Astrocyte (in vitro differentiated cells and primary cell): ENCODE measurements around the gene TSTD2. TPM values are rescaled to one million over a fixed set of nuclear protein-coding genes. Genes with fewer than 3 reads are reported as not detected.

Experiments used
- DNase-seq: peaks from one replicate; pipeline ENCODE4 v3.0.0-alpha.2; 2010; ENCODE audit warnings: low read depth
- FAIRE-seq: peaks from 2 replicates; lab custom pipeline; 2011; peaks lifted over from hg19 to GRCh38; lab: Jason Lieb, UNC
- H2AFZ ChIP-seq: 2 replicates; pipeline ENCODE4 v1.6.0; 2012; ENCODE audit warnings: low read depth, low read length, inconsistent platforms
- H3K27ac ChIP-seq: 2 replicates; pipeline ENCODE4 v1.5.1; 2011; ENCODE audit warnings: low read depth, low read length, inconsistent platforms
- H3K27me3 ChIP-seq: 2 replicates; pipeline ENCODE4 v1.6.0; 2011; ENCODE audit warnings: low read length, inconsistent platforms; ENCODE audit not compliant: insufficient read depth
- H3K36me3 ChIP-seq: 2 replicates; pipeline ENCODE4 v1.5.1; 2011; ENCODE audit warnings: low read length, inconsistent platforms; ENCODE audit not compliant: insufficient read depth
- H3K4me1 ChIP-seq: 2 replicates; pipeline ENCODE4 v1.5.1; 2011; ENCODE audit warnings: low read length, inconsistent platforms; ENCODE audit not compliant: insufficient read depth
- H3K4me2 ChIP-seq: 2 replicates; pipeline ENCODE4 v1.6.0; 2012; ENCODE audit warnings: low read length, inconsistent platforms
- H3K4me3 ChIP-seq: 2 replicates; pipeline ENCODE4 v1.5.1; 2011; ENCODE audit warnings: low read depth, mild to moderate bottlenecking, low read length, inconsistent platforms; ENCODE audit not compliant: insufficient read depth
- H3K79me2 ChIP-seq: 2 replicates; pipeline ENCODE4 v1.6.0; 2012; ENCODE audit warnings: mild to moderate bottlenecking, low read length, inconsistent platforms; ENCODE audit not compliant: insufficient read depth
- H3K9ac ChIP-seq: 2 replicates; pipeline ENCODE4 v1.6.0; 2012; ENCODE audit warnings: mild to moderate bottlenecking, low read length, inconsistent platforms
- H3K9me3 ChIP-seq: 2 replicates; pipeline ENCODE4 v1.5.1; 2012; ENCODE audit warnings: low read depth, mild to moderate bottlenecking, low read length, inconsistent platforms; ENCODE audit not compliant: insufficient read depth
- H4K20me1 ChIP-seq: 2 replicates; pipeline ENCODE4 v1.6.0; 2012; ENCODE audit warnings: low read length, inconsistent platforms; ENCODE audit not compliant: insufficient read depth
- H3K27ac Mint-ChIP-seq: one replicate; pipeline ENCODE4 v1.8.0; 2021; ENCODE audit warnings: mild to moderate bottlenecking, mixed read lengths; ENCODE audit not compliant: unreplicated experiment
- H3K27me3 Mint-ChIP-seq: one replicate; pipeline ENCODE4 v1.8.0; 2021; ENCODE audit warnings: low read depth, mixed read lengths; ENCODE audit not compliant: unreplicated experiment
- H3K36me3 Mint-ChIP-seq: one replicate; pipeline ENCODE4 v1.8.0; 2021; ENCODE audit warnings: low read depth, mixed read lengths; ENCODE audit not compliant: unreplicated experiment
- H3K4me1 Mint-ChIP-seq: one replicate; pipeline ENCODE4 v1.8.0; 2021; ENCODE audit warnings: low read depth, mixed read lengths; ENCODE audit not compliant: unreplicated experiment
- H3K4me3 Mint-ChIP-seq: one replicate; pipeline ENCODE4 v1.8.0; 2021; ENCODE audit warnings: mild to moderate bottlenecking, moderate library complexity, mixed read lengths; ENCODE audit not compliant: unreplicated experiment
- H3K9me3 Mint-ChIP-seq: one replicate; pipeline ENCODE4 v1.8.0; 2021; ENCODE audit warnings: mild to moderate bottlenecking, mixed read lengths; ENCODE audit not compliant: unreplicated experiment
- CTCF ChIP-seq: IDR thresholded peaks from 2 replicates; pipeline ENCODE4 v1.5.1; 2011; ENCODE audit warnings: low read depth, mild to moderate bottlenecking, inconsistent platforms, low read length, moderate library complexity; ENCODE audit not compliant: insufficient read depth
- EZH2 ChIP-seq: IDR thresholded peaks from 2 replicates; pipeline ENCODE4 v1.6.1; 2012; ENCODE audit warnings: mild to moderate bottlenecking, low read length, inconsistent platforms; ENCODE audit not compliant: insufficient read depth
- total RNA-seq: library from RNA; stranded (reverse); gene quantifications from 2 replicates; pipeline ENCODE4 v1.2.1, GENCODE V29; 2021

TSTD2 gene
- total RNA-seq, 1 donor from 2014 or later, result 19.4 TPM

- H3K4me1 Mint-ChIP-seq, result peaks cover 7% of the 10 kb centered on the region
- Histone ChIP-seq H4K20me1 (no peaks in the 10 kb centered on the region), H3K27me3 (peaks cover 3% of the 10 kb centered on the region), H3K27ac (no peak overlapping the region), H3K4me2 (no peak overlapping the region), H3K4me3 (no peak overlapping the region), H3K36me3 (no peaks in the 10 kb centered on the region), H3K79me2 (no peaks in the 10 kb centered on the region), H2AFZ (no peak overlapping the region), H3K4me1 (peaks cover 3% of the 10 kb centered on the region), H3K9me3 (no peaks in the 10 kb centered on the region), H3K9ac (no peak overlapping the region)
- TF ChIP-seq EZH2, result no peak
- no peak for TF ChIP-seq CTCF
- DNase-seq (no peak), FAIRE-seq (no peak)
- H3K36me3 Mint-ChIP-seq, result no peaks in the 10 kb centered on the region
- H3K27ac Mint-ChIP-seq, result no peak overlapping the region
- H3K27me3 Mint-ChIP-seq, result peaks cover 31% of the 10 kb centered on the region
- H3K4me3 Mint-ChIP-seq, result no peak overlapping the region
- H3K9me3 Mint-ChIP-seq, result no peaks in the 10 kb centered on the region
Observed at GRCh38 chr9:97562542-97562941, 70.6 kb downstream of the TSTD2 start.

GRCh38 chr9:97561501-97561900, 71.7 kb downstream of the TSTD2 start:
- H3K27me3 ChIP-seq, result peaks cover 3% of the 10 kb centered on the region
- H3K4me1 ChIP-seq, result peaks cover 3% of the 10 kb centered on the region
- Mint-ChIP-seq H3K27ac (no peak overlapping the region), H3K4me1 (peaks cover 7% of the 10 kb centered on the region), H3K27me3 (peaks cover 35% of the 10 kb centered on the region), H3K4me3 (no peak overlapping the region), H3K36me3 (no peaks in the 10 kb centered on the region), H3K9me3 (no peaks in the 10 kb centered on the region)
- no peaks in the 10 kb centered on the region for H4K20me1 ChIP-seq
- H2AFZ ChIP-seq, result no peak overlapping the region
- no peaks in the 10 kb centered on the region for H3K36me3 ChIP-seq
- no peak for DNase-seq
- no peak overlapping the region for H3K4me3 ChIP-seq
- H3K9me3 ChIP-seq, result no peaks in the 10 kb centered on the region
- no peak overlapping the region for H3K4me2 ChIP-seq
- TF ChIP-seq CTCF (no peak), EZH2 (no peak)
- H3K9ac ChIP-seq, result no peak overlapping the region
- no peak overlapping the region for H3K27ac ChIP-seq
- H3K79me2 ChIP-seq, result no peaks in the 10 kb centered on the region
- no peak for FAIRE-seq

GRCh38 chr9:97560851-97561250, 72.3 kb downstream of the TSTD2 start:
- Histone ChIP-seq H4K20me1 (no peaks in the 10 kb centered on the region), H3K4me2 (no peak overlapping the region), H2AFZ (no peak overlapping the region), H3K27me3 (peaks cover 3% of the 10 kb centered on the region), H3K36me3 (no peaks in the 10 kb centered on the region), H3K4me3 (no peak overlapping the region), H3K27ac (no peak overlapping the region), H3K79me2 (no peaks in the 10 kb centered on the region), H3K4me1 (peaks cover 3% of the 10 kb centered on the region), H3K9me3 (no peaks in the 10 kb centered on the region), H3K9ac (no peak overlapping the region)
- Mint-ChIP-seq H3K9me3 (no peaks in the 10 kb centered on the region), H3K36me3 (no peaks in the 10 kb centered on the region), H3K4me1 (peaks cover 7% of the 10 kb centered on the region), H3K27me3 (peaks cover 39% of the 10 kb centered on the region), H3K4me3 (no peak overlapping the region), H3K27ac (no peak overlapping the region)
- no peak for FAIRE-seq
- TF ChIP-seq CTCF, result no peak
- no peak for TF ChIP-seq EZH2
- no peak for DNase-seq
